DMS53 (cell line): ENCODE measurements around the gene WDR45B.

Source experiments
- DNase-seq: peaks from one replicate; lab custom pipeline; 2025; lab: John Stamatoyannopoulos, UW

The WDR45B gene

GRCh38 chr17:82677353-82677925 lies 29.2 kb upstream of the WDR45B start:
- DNase-seq = no peak

GRCh38 chr17:82675476-82676245 lies 27.4 kb upstream of the WDR45B start:
- DNase-seq = no peak

- no peak for DNase-seq
Observed at GRCh38 chr17:82674656-82675475, 26.6 kb upstream of the WDR45B start.

GRCh38 chr17:82670661-82671450 lies 22.6 kb upstream of the WDR45B start:
- no peak for DNase-seq

- peak; percentile 90 for DNase-seq
Observed at GRCh38 chr17:82668631-82669099, 20.4 kb upstream of the WDR45B start.

- no peak for DNase-seq
Observed at GRCh38 chr17:82668024-82668630, 19.9 kb upstream of the WDR45B start.

- no peak for DNase-seq
Observed at GRCh38 chr17:82667668-82668000, 19.4 kb upstream of the WDR45B start.

GRCh38 chr17:82666931-82667667 lies 18.9 kb upstream of the WDR45B start:
- DNase-seq = no peak

GRCh38 chr17:82665891-82666290 lies 17.6 kb upstream of the WDR45B start:
- no peak for DNase-seq

- DNase-seq = no peak
Observed at GRCh38 chr17:82665217-82665616, 17.0 kb upstream of the WDR45B start.

GRCh38 chr17:82664701-82665182 lies 16.5 kb upstream of the WDR45B start:
- no peak for DNase-seq

GRCh38 chr17:82664276-82664575 lies 16.0 kb upstream of the WDR45B start:
- DNase-seq = no peak

- no peak for DNase-seq
Observed at GRCh38 chr17:82663381-82664275, 15.4 kb upstream of the WDR45B start.

- DNase-seq = no peak
Observed at GRCh38 chr17:82662711-82663261, 14.5 kb upstream of the WDR45B start.

GRCh38 chr17:82661717-82662683 lies 13.8 kb upstream of the WDR45B start:
- DNase-seq = no peak

- DNase-seq = no peak
Observed at GRCh38 chr17:82659886-82660285, 11.6 kb upstream of the WDR45B start.

- no peak for DNase-seq
Observed at GRCh38 chr17:82658796-82659452, 10.7 kb upstream of the WDR45B start.

GRCh38 chr17:82658331-82658730 lies 10.1 kb upstream of the WDR45B start:
- no peak for DNase-seq
